HepG2 (cell line): ENCODE measurements around the gene ARHGEF16. TPM values are rescaled to one million over a fixed set of nuclear protein-coding genes. Genes with fewer than 3 reads are reported as not detected.

Source experiments
- ATAC-seq: fragments of 200-7000 bp; cut with Tn5 transposase; 3 replicates; pipeline ENCODE4 v1.9.1; 2020; ENCODE audit warnings: mild to moderate bottlenecking, moderate library complexity
- BruUV-seq: library from RNA; stranded (reverse); fragments of 400-500 nt; replicated peaks from 2 replicates; lab custom pipeline; 2021; lab: Mats Ljungman, UMichigan
- CTCF ChIA-PET: fragments of 300-600 bp; formaldehyde crosslinking; extraction: SDS; loops from one replicate; lab custom pipeline; 2021; ENCODE audit warnings: low total read pairs, inconsistent platforms, low intra/inter-chr PET ratio; lab: Yijun Ruan, JAX
- POLR2A ChIA-PET: fragments of 350-600 bp; sonication (Branson Sonifier 250); formaldehyde crosslinking; loops from one replicate; lab custom pipeline; 2020; ENCODE audit warnings: antibody characterized with exemption, inconsistent platforms; lab: Yijun Ruan, JAX
- DNase-seq: peaks from one replicate; pipeline ENCODE4 v3.0.0-alpha.2; 2015; ENCODE audit warnings: low spot score
- FAIRE-seq: peaks from 3 replicates; lab custom pipeline; 2011; peaks lifted over from hg19 to GRCh38; lab: Jason Lieb, UNC
- H2AFZ ChIP-seq: one replicate; pipeline ENCODE4 v1.6.1; 2011; ENCODE audit warnings: low read length, inconsistent platforms
- H3K27ac ChIP-seq: fragments of 300-600 bp; 3 replicates; pipeline ENCODE4 v1.8.0; 2011; ENCODE audit warnings: mixed run types, mild to moderate bottlenecking, mixed read lengths, low read length, inconsistent platforms; ENCODE audit not compliant: insufficient read depth; ENCODE audit errors: extremely low read length
- H3K27me3 ChIP-seq, 2 experiments: fragments of 200-600 bp in 1 of 2; 2 replicates in 1 of 2; 3 replicates in 1 of 2; pipeline versions ENCODE4 v1.6.0 to v1.8.0; 2011; ENCODE audit warnings: low read length in 2 of 2, mild to moderate bottlenecking in 2 of 2, moderate library complexity in 2 of 2, inconsistent platforms in 1 of 2; ENCODE audit not compliant: insufficient read depth in 2 of 2, control insufficient read depth in 1 of 2
- H3K36me3 ChIP-seq, 2 experiments: fragments of 200-600 bp in 1 of 2; replicated peaks in 1 of 2; 2 replicates in 1 of 2; 3 replicates in 1 of 2; pipeline versions ENCODE4 v1.5.1 to v1.8.0; 2011; ENCODE audit warnings: low read length in 2 of 2, inconsistent platforms in 1 of 2; ENCODE audit not compliant: insufficient read depth in 2 of 2, control insufficient read depth in 1 of 2
- H3K4me1 ChIP-seq: 2 replicates; pipeline ENCODE4 v1.5.1; 2012; ENCODE audit warnings: low read length, inconsistent platforms; ENCODE audit not compliant: insufficient read depth
- H3K4me2 ChIP-seq: 2 replicates; pipeline ENCODE4 v1.6.0; 2011; ENCODE audit warnings: low read depth, low read length, inconsistent platforms
- H3K4me3 ChIP-seq, 3 experiments: fragments of 200-600 bp in 1 of 3; sonication (generic), shearing (Covaris generic) in 1 of 3; replicated peaks in 1 of 3; 2 replicates each; pipeline ENCODE4 v1.5.1; 2011 to 2016; ENCODE audit warnings: low read length in 3 of 3, inconsistent platforms in 2 of 3, low read depth in 2 of 3, mild to moderate bottlenecking in 2 of 3, control low read depth in 1 of 3, mixed read lengths in 1 of 3; ENCODE audit not compliant: insufficient read depth in 1 of 3
- H3K79me2 ChIP-seq: one replicate; pipeline ENCODE4 v1.6.1; 2011; ENCODE audit warnings: low read length, inconsistent platforms; ENCODE audit not compliant: insufficient read depth
- H3K9ac ChIP-seq: 2 replicates; pipeline ENCODE4 v1.6.0; 2011; ENCODE audit warnings: mild to moderate bottlenecking, low read depth, low read length, inconsistent platforms; ENCODE audit not compliant: insufficient read depth
- H3K9me3 ChIP-seq: 2 replicates; pipeline ENCODE4 v1.5.1; 2012; ENCODE audit warnings: mild to moderate bottlenecking, low read length
- H4K20me1 ChIP-seq: 2 replicates; pipeline ENCODE4 v1.6.0; 2011; ENCODE audit warnings: inconsistent platforms, mild to moderate bottlenecking, low read length, moderate library complexity; ENCODE audit not compliant: insufficient read depth
- ZBTB3 ChIP-seq: sonication (generic); formaldehyde crosslinking; IDR thresholded peaks from 2 replicates; pipeline ENCODE4 v1.4.0; 2020; ENCODE audit warnings: low read depth, mild to moderate bottlenecking, moderate library complexity, missing genetic modification reagents, borderline replicate concordance
- ZBTB7A ChIP-seq: sonication (generic); formaldehyde crosslinking; IDR thresholded peaks from 2 replicates; pipeline ENCODE4 v1.8.0; 2022; ENCODE audit warnings: mild to moderate bottlenecking, missing genetic modification reagents
- ZFY ChIP-seq: sonication (generic); formaldehyde crosslinking; IDR thresholded peaks from 2 replicates; pipeline ENCODE4 v1.4.0; 2020; ENCODE audit warnings: missing genetic modification reagents
- ZNF333 ChIP-seq: sonication (generic); formaldehyde crosslinking; IDR thresholded peaks from 2 replicates; pipeline ENCODE4 v1.4.0; 2020; ENCODE audit warnings: mild to moderate bottlenecking, missing genetic modification reagents, borderline replicate concordance
- ZNF383 ChIP-seq: sonication (generic); formaldehyde crosslinking; IDR thresholded peaks from 2 replicates; pipeline ENCODE4 v1.4.0; 2020; ENCODE audit warnings: missing genetic modification reagents, mild to moderate bottlenecking, borderline replicate concordance
- ZNF629 ChIP-seq: sonication (generic); formaldehyde crosslinking; conservative IDR thresholded peaks from 2 replicates; pipeline ENCODE4 v1.5.0; 2020; ENCODE audit warnings: missing genetic modification reagents
- ZSCAN9 ChIP-seq: IDR thresholded peaks from 2 replicates; pipeline ENCODE4 v1.6.1; 2016; ENCODE audit warnings: borderline replicate concordance
- ZZZ3 ChIP-seq: sonication (generic); formaldehyde crosslinking; IDR thresholded peaks from 2 replicates; pipeline ENCODE4 v1.4.0; 2020; ENCODE audit warnings: missing genetic modification reagents, mild to moderate bottlenecking, borderline replicate concordance
- WGBS: methylation state at CpG from one replicate; pipeline ENCODE4 v1.1.6; 2017; ENCODE audit warnings: low lambda C conversion rate; 5-methylcytosine and 5-hydroxymethylcytosine counted together
- in situ Hi-C: cut with HindIII; loops from 2 replicates; pipeline ENCODE4 v1.10.0; 2017; ENCODE audit warnings: low pct_unique_long_range_greater_than_20kb; ENCODE audit not compliant: extremely low pct_ligation_motif_present
- intact Hi-C: fragments of 100-400 bp; cut with micrococcal nuclease; formaldehyde crosslinking; loops from one replicate; pipeline ENCODE4 v1.10.0; 2022; ENCODE audit not compliant: unreplicated experiment
- polyA plus RNA-seq, 8 experiments: library from polyadenylated mRNA; depleted of rRNA in 3 of 8; stranded (reverse) in 7 of 8; unstranded in 1 of 8; fragments of >200 nt; fragmentation: Illumina TruSeq in 4 of 8; extraction: Trizol in 4 of 8; gene quantifications; 2 replicates each; pipeline versions ENCODE4 v1.2.1 to v1.2.3, GENCODE V29; 2011 to 2016; ENCODE audit warnings: low read depth in 4 of 8, missing spikeins in 1 of 8, mixed read lengths in 1 of 8; ENCODE audit not compliant: insufficient read depth in 1 of 8
- total RNA-seq, 5 experiments: library from RNA; depleted of rRNA; stranded (reverse); fragments of >200 nt; fragmentation: Illumina TruSeq; extraction: Trizol; gene quantifications; 2 replicates each; pipeline ENCODE4 v1.2.3, GENCODE V29; 2016; ENCODE audit warnings: low read depth in 1 of 5
- TF ChIP-seq, protein P1 (sequence below): sonication (generic); formaldehyde crosslinking; IDR thresholded peaks from 2 replicates; pipeline ENCODE4 v1.8.0; 2022; ENCODE audit warnings: low read depth, missing genetic modification reagents
- TF ChIP-seq, protein P2 (sequence below): fragments of 450-650 bp; IDR thresholded peaks from 2 replicates; pipeline ENCODE4 v1.6.1; 2017

The ARHGEF16 gene
- total and polyA plus RNA-seq, 2 of the 13 experiments (the other 11 are each of a cell fraction or from before 2014, with no cell fraction given), result 20.3 to 39.9 TPM

DNA sequence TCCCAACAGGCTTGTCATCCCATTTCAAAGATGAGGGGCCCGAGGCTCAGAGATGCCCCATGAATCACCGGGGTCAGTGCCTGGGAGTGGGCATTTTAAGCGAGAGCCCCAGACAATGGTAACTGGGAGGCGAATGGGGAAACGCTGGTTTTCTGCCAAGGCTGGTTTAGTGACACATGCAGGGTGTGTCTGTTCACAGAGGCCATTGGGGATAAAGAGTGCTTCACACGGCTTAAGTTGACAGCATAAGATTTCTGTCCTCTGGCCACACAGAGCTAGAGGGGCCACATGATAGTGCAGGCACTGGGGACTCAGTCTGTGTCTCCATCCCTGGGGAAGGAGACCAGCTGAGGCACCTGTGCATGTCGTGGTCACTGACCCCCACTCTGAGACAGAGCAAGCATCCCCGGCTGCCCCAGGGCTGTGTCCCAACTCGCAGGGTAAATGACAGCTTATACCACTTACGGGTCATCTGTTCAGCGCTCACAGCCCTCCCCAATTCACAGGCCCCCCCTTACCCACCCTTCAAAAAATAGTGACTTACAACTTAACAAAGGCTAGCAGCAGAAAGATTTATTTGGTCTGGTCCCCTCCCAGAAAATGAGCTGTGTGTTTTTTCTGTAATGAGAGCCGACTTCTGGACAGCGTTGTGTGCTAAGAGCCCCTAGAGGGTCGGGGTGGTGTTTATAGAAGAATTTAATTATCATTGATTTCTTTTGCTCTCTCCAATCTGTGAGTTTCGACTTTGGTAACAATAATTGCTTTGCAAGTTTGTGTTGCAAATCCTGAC is 34.9 kb upstream of the ARHGEF16 start (continued):
- TF ChIP-seq ZSCAN9 (CRISPR knock-in tag) (no peak), ZFY (CRISPR knock-in tag) (no peak)
- TF ChIP-seq, protein P1, sequence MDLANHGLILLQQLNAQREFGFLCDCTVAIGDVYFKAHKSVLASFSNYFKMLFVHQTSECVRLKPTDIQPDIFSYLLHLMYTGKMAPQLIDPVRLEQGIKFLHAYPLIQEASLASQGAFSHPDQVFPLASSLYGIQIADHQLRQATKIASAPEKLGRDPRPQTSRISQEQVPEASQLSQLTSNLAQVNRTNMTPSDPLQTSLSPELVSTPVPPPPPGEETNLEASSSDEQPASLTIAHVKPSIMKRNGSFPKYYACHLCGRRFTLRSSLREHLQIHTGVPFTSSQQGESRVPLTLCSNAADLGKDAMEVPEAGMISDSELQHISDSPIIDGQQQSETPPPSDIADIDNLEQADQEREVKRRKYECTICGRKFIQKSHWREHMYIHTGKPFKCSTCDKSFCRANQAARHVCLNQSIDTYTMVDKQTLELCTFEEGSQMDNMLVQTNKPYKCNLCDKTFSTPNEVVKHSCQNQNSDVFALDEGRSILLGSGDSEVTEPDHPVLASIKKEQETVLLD (CRISPR knock-in tag), result no peak

DNA sequence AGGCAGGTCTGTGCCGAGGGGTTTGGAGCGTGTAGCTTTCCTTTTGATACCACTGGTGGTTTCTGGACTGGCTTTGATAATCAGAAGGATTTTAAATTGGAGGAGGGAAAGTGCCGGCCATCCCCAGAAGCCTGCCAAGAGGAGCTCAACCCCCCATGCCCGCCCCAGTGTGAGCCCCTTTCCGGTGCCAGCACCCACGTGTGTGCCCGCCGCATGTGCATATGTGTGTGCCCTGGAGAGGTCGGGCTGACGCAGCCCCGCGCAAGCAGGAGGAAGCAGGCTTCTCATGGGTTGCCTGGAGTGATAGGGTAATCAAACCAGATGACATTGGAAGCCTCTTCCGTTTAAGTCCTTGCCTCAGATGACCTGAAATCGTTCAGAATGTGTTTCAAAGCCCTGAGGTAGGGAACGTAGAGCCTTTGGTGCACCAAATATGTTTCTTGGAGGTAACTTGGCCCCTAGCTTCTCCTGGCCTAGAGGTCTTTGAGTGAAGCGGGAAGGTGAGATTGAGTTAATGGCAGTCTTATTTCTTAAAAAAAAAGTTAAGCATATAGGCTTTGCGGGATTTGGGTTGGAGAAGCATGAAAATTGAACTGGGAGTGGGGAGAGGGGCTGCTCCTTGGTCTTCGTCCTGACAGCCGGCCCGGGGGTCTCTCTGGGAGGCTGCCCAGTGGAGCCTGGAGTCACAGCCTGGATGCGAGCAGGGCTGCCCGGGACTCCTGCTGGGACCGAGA is 34.1 kb upstream of the ARHGEF16 start:
- H3K27ac ChIP-seq, result no peak overlapping the region
- 74% methylated on average over 10 of the region's 23 CpGs for WGBS
- POLR2A ChIA-PET, result no interaction called here

More for the DNA sequence above, 34.1 kb upstream of the ARHGEF16 start:
- TF ChIP-seq ZBTB7A (CRISPR knock-in tag) (no peak), ZZZ3 (CRISPR knock-in tag) (no peak), ZNF383 (CRISPR knock-in tag) (no peak), ZNF333 (CRISPR knock-in tag) (0 out of 2 replicates have a peak, but pooled peaks have one; percentile 53), ZNF629 (CRISPR knock-in tag) (no peak), ZBTB3 (no peak)
- TF ChIP-seq, protein P2, sequence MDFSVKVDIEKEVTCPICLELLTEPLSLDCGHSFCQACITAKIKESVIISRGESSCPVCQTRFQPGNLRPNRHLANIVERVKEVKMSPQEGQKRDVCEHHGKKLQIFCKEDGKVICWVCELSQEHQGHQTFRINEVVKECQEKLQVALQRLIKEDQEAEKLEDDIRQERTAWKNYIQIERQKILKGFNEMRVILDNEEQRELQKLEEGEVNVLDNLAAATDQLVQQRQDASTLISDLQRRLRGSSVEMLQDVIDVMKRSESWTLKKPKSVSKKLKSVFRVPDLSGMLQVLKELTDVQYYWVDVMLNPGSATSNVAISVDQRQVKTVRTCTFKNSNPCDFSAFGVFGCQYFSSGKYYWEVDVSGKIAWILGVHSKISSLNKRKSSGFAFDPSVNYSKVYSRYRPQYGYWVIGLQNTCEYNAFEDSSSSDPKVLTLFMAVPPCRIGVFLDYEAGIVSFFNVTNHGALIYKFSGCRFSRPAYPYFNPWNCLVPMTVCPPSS, result no peak
- BruUV-seq, result no TSS peak
- no peaks in the 10 kb centered on the region for H3K79me2 ChIP-seq
- H3K4me3 ChIP-seq, result no peak overlapping the region
- no peak overlapping the region for H3K9ac ChIP-seq
- H3K4me2 ChIP-seq, result no peak overlapping the region
- intact Hi-C loops (loop anchor here (10.0 kb wide), 1 partner anchor 546 kb away; no protein-coding TSS in a partner anchor), in situ Hi-C loops (loop anchor here (5.0 kb wide), 1 partner anchor 353 kb away; the partner anchor contains the start of gene PRDM16)
- H4K20me1 ChIP-seq, result no peaks in the 10 kb centered on the region
- H3K36me3 ChIP-seq, result no peaks in the 10 kb centered on the region
- peaks cover 56% of the 10 kb centered on the region for H3K4me1 ChIP-seq
- CTCF ChIA-PET, result no interaction called here
- no peak for ATAC-seq
- no peak overlapping the region for H2AFZ ChIP-seq
- H3K9me3 ChIP-seq, result peaks cover 11% of the 10 kb centered on the region
- no peak for DNase-seq
- H3K27me3 ChIP-seq, result peaks cover 2 to 9% of the 10 kb centered on the region in 2 experiments; a peak in 2 of 5 replicates
- FAIRE-seq, result no peak
